Heart left ventricle (tissue), 16 donors: Measurements from ENCODE around the gene ITGA2. TPM values are rescaled to one million over a fixed set of nuclear protein-coding genes. Genes with fewer than 3 reads are reported as not detected.
"Not testable (repeated sequence)": the region's sequence is repeated elsewhere in the genome, so short reads cannot be mapped to it uniquely, and the experiment has no call there.

ENCODE experiments used
- ATAC-seq, 4 donors: fragments of 200-7000 bp; cut with Tn5 transposase; one replicate each; pipeline ENCODE4 v1.9.1; 2020 to 2022; ENCODE audit warnings: moderate library complexity in 4 of 4, mild to moderate bottlenecking in 3 of 4, moderate number of reproducible peaks in 1 of 4
- DNase-seq, 5 donors: peaks; one replicate each; pipeline ENCODE4 v3.0.0-alpha.2; 2020
- H3K27ac ChIP-seq, 12 donors: fragments of 200-600 bp; sonication (generic) in 4 of 12; one replicate each; pipeline versions ENCODE4 v1.5.0 to v1.8.0; 2016 to 2022; ENCODE audit warnings: mild to moderate bottlenecking in 2 of 12
- H3K27me3 ChIP-seq, 9 donors: fragments of 200-600 bp; sonication (generic) in 2 of 9; one replicate each; pipeline versions ENCODE4 v1.5.1 to v1.8.0; 2016 to 2022; ENCODE audit warnings: mild to moderate bottlenecking in 3 of 9
- H3K36me3 ChIP-seq, 9 donors: fragments of 200-600 bp; sonication (generic) in 2 of 9; one replicate each; pipeline versions ENCODE4 v1.5.0 to v1.8.0; 2018 to 2022; ENCODE audit warnings: mild to moderate bottlenecking in 2 of 9
- H3K4me1 ChIP-seq, 12 donors: fragments of 200-600 bp; sonication (generic) in 4 of 12; one replicate each; pipeline versions ENCODE4 v1.5.0 to v1.8.0; 2016 to 2022; ENCODE audit warnings: mild to moderate bottlenecking in 3 of 12
- H3K4me3 ChIP-seq, 12 donors: fragments of 200-600 bp; sonication (generic) in 4 of 12; one replicate each; pipeline versions ENCODE4 v1.5.0 to v1.8.0; 2017 to 2022; ENCODE audit warnings: mild to moderate bottlenecking in 9 of 12, moderate library complexity in 4 of 12
- H3K9me3 ChIP-seq, 12 donors: fragments of 200-600 bp; sonication (generic) in 4 of 12; one replicate each; pipeline versions ENCODE4 v1.5.0 to v1.8.0; 2016 to 2022; ENCODE audit warnings: mild to moderate bottlenecking in 1 of 12
- POLR2A ChIP-seq, 2 donors: fragments of 450-650 bp; IDR thresholded peaks; one replicate each; pipeline ENCODE4 v1.6.1; 2017; ENCODE audit warnings: antibody characterized with exemption in 2 of 2, mild to moderate bottlenecking in 2 of 2, moderate library complexity in 2 of 2
- WGBS, 4 donors: extraction: QIAGEN DNeasy Blood & Tissue Kit in 2 of 4; methylation state at CpG; one replicate each; pipeline versions ENCODE4 v1.1.5 to v1.1.7; 2013 to 2018; 5-methylcytosine and 5-hydroxymethylcytosine counted together
- intact Hi-C, 10 donors: fragments of 100-400 bp; cut with DNase I; formaldehyde crosslinking; loops; one replicate each; pipeline versions ENCODE4 v1.11.1 to v1.14.2; 2022
- polyA plus RNA-seq, 2 donors: library from polyadenylated mRNA; stranded (reverse); fragments of 200-250 nt; gene quantifications; one replicate each; pipeline ENCODE4 v1.2.3, GENCODE V29; 2013
- total RNA-seq, 9 donors: library from RNA; depleted of rRNA in 2 of 9; stranded (reverse); fragments of >200 nt in 2 of 9; fragmentation: NEBNext Ultra II Directional in 3 of 9; extraction: Animal tissue kit (Norgen Biotek cat#: 25700) in 3 of 9; gene quantifications; one replicate each; pipeline versions ENCODE4 v1.1.0 to v1.2.4, GENCODE V29; 2016 to 2023
- TF ChIP-seq, protein P1 (sequence below), 12 donors: fragments of 200-600 bp; sonication (generic) in 4 of 12; IDR thresholded peaks; one replicate each; pipeline versions ENCODE4 v1.5.0 to v1.8.0; 2018 to 2022; ENCODE audit warnings: antibody characterized with exemption in 12 of 12, mild to moderate bottlenecking in 5 of 12
- donor health status: ischemic (EF 13 %, LVEDD 7.1; RV severe dilation, severe dysfunction).
- donor health status: healthy with polysubstance abuse.
- donor health status: DM: no; HTN: yes; CAD: no.
- donor health status: DM: no; HTN: no; CAD: no.
- donor health status: ischemic (EF 25% LVEDD 6.9; RV normal size, moderate dysfunction).
- donor health status: ischemic (EF 25% LVEDD 5.7; RV mildly dilated, moderate dysfunction).
- donor health status: healthy.
- donor health status: DM: yes; HTN: yes; CAD: no.
- donor health status: ischemic (EF 35%, LVEDD 5.7; RV mildly dilated, moderate dysfunction).
- donor health status: nonischemic (EF 11% LVEDD 7.7; RV severe dilation, severe dysfunction).
- donor health status: DM: yes; HTN: yes; CAD: no.
- donor health status: PGD.
- donor health status: ischemic (EF 29% LVEDD 5.4; RV normal size, mild dysfunction).
- donor health status: nonischemic (EF 23%, LVEDD 6.1; RV moderate dilation, normal function).

ITGA2 gene
- total and polyA plus RNA-seq, 11 donors = 0.23 to 10.7 (median 1.00) TPM

DNA sequence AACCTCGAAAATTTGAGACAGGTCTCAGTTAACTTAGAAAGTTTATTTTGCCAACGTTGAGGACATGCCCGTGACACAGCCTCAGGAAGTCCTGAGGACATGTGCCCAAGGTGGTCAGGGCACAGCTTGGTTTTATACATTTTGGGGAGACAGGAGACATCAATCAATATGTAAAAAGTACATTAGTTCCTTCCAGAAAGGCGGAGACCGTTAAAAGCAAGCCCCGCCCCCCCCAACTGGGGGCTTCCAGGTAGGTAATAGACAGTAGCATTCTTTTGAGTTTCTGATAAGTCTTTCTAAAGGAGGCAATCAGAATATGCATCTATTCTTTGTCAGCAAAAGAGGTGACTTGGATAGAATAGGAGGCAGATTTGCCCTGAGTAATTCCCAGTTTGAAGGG is 121.0 kb downstream of the ITGA2 start:
- Histone ChIP-seq H3K9me3 (no peaks in the 10 kb centered on the region), H3K4me1 (peaks cover 0 to 29% (median 16%) of the 10 kb centered on the region in 12 donors), H3K27ac (peak overlapping the region; percentile 11 to 87 (median 83)), H3K4me3 (peak overlapping the region; percentile 69 to 91 (median 78)), H3K27me3 (no peaks in the 10 kb centered on the region), H3K36me3 (peaks cover 0 to 19% (median 6%) of the 10 kb centered on the region in 9 donors)
- 25 to 36% (median 32%) methylated on average over 6 of the region's 6 CpGs for WGBS, 4 donors
- ATAC-seq (peak in 2 of 4 donors; percentile 1 to 9), DNase-seq (no peak)
- intact Hi-C loops = no loop called here
- TF ChIP-seq, protein P1, sequence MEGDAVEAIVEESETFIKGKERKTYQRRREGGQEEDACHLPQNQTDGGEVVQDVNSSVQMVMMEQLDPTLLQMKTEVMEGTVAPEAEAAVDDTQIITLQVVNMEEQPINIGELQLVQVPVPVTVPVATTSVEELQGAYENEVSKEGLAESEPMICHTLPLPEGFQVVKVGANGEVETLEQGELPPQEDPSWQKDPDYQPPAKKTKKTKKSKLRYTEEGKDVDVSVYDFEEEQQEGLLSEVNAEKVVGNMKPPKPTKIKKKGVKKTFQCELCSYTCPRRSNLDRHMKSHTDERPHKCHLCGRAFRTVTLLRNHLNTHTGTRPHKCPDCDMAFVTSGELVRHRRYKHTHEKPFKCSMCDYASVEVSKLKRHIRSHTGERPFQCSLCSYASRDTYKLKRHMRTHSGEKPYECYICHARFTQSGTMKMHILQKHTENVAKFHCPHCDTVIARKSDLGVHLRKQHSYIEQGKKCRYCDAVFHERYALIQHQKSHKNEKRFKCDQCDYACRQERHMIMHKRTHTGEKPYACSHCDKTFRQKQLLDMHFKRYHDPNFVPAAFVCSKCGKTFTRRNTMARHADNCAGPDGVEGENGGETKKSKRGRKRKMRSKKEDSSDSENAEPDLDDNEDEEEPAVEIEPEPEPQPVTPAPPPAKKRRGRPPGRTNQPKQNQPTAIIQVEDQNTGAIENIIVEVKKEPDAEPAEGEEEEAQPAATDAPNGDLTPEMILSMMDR (IDR thresholded peaks at IDR 0.05) = no peak
- TF ChIP-seq POLR2A (IDR thresholded peaks at IDR 0.05) = no peak

DNA sequence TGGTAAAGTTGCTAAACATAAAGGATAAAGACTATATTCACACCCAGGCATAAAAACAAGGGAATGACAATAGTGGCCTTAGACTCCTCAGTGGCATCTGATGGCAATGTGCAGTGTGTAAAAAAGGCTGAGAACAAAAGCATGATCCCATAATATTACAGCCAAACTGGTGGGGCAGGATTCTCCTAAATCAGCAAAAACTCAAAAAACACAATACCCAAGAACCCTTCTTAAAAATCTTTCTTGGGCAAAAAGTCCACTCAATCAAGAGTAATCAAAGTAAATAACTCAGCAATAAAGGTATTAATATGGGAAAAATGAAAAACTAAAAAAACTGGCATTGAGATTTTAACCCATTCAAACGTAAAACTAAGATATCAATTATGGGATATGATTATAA is 122.0 kb downstream of the ITGA2 start:
- no peak for ATAC-seq
- Histone ChIP-seq H3K9me3 (no peaks in the 10 kb centered on the region), H3K4me1 (peaks cover 0 to 29% (median 15%) of the 10 kb centered on the region in 12 donors), H3K4me3 (no peak overlapping the region), H3K36me3 (peaks cover 0 to 14% (median 6%) of the 10 kb centered on the region in 9 donors), H3K27me3 (no peaks in the 10 kb centered on the region), H3K27ac (no peak overlapping the region)
- TF ChIP-seq POLR2A (IDR thresholded peaks at IDR 0.05) = no peak
- TF ChIP-seq, protein P1 (IDR thresholded peaks at IDR 0.05) = no peak
- intact Hi-C loops = no loop called here
- no peak for DNase-seq
- WGBS, 4 donors = 93 to 99% (median 96%) methylated on average over 1 of the region's 1 CpG

DNA sequence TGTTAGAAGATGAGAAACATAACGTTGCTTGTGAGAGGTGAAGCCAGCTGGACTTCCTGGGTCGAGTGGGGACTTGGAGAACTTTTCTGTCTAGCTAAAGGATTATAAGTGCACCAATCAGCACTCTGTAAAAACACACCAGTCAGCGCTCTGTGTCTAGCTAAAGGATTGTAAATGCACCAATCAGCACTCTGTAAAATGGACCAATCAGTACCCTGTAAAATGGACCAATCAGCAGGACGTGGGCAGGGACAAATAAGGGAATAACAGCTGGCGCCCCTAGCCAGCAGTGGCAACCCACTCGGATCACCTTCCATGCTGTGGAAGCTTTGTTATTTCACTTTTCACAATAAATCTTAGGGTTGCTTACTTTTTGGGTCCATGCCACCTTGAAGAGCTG is 123.2 kb downstream of the ITGA2 start:
- DNase-seq, H3K4me3 ChIP-seq, H3K9me3 ChIP-seq, H3K27ac ChIP-seq, H3K27me3 ChIP-seq, intact Hi-C loops, H3K36me3 ChIP-seq, ATAC-seq: not testable (repeated sequence)
- 93 to 95% (median 94%) methylated on average over 6 of the region's 6 CpGs for WGBS, 4 donors
- peaks cover 0 to 29% (median 15%) of the 10 kb centered on the region in 12 donors for H3K4me1 ChIP-seq

DNA sequence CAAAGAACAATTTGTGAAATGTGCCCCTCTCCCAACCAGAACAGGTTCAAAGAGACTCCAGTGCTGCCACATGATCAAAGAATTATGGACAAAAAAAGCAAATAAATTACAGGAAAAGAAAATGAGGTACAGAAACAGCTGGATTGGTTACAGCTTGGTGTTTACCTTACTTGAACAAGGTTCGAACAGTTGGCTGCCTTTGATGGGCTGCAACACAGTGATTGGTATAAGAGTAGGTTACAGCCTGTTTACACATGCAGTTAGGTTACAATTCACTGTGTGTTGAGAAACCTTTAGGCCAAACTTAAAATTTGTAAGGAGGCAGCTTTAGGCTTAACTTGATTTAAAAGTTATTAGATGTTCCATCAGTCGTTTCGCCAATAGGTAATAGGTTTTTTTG is 123.8 kb downstream of the ITGA2 start:
- H3K4me1 ChIP-seq = peaks cover 0 to 25% (median 11%) of the 10 kb centered on the region in 12 donors
- DNase-seq = no peak
- 93 to 97% (median 93%) methylated on average over 3 of the region's 3 CpGs for WGBS, 4 donors
- H3K27ac ChIP-seq = no peak overlapping the region
- TF ChIP-seq, protein P1 (IDR thresholded peaks at IDR 0.05) = no peak
- TF ChIP-seq POLR2A (IDR thresholded peaks at IDR 0.05) = no peak
- intact Hi-C loops = no loop called here
- ATAC-seq = no peak
- H3K9me3 ChIP-seq = no peaks in the 10 kb centered on the region
- peaks cover 0 to 2% (median 0%) of the 10 kb centered on the region in 9 donors for H3K36me3 ChIP-seq
- H3K4me3 ChIP-seq = no peak overlapping the region
- H3K27me3 ChIP-seq = no peaks in the 10 kb centered on the region

DNA sequence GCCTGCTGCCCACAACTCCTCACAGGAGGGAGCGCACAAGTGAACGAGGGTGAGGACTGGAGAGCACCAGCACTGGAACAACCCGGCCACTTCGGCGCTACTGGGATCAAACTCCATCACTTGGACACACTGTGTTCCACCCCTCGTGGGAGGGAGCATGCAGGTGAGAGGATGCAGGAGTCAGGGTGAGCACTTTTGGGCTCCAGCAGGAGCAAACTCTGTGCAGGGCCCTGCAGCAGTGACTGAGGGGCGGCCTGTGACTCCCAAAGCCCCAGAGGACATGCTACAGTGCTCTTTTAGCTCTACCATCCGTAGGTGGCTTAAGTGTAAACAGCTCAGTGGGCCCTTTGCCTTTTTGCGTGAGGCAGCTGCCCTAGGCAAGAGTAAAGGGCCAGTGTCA is 124.8 kb downstream of the ITGA2 start:
- TF ChIP-seq, protein P1 (IDR thresholded peaks at IDR 0.05) = no peak
- no peak for TF ChIP-seq POLR2A (IDR thresholded peaks at IDR 0.05)
- no peak for DNase-seq
- H3K36me3 ChIP-seq = peaks cover 0 to 2% (median 0%) of the 10 kb centered on the region in 9 donors
- no peak overlapping the region for H3K27ac ChIP-seq
- no peak for ATAC-seq
- H3K27me3 ChIP-seq = no peaks in the 10 kb centered on the region
- intact Hi-C loops = no loop called here
- 87 to 91% (median 88%) methylated on average over 7 to 9 of the region's 9 CpGs for WGBS, 4 donors
- H3K4me1 ChIP-seq = peaks cover 0 to 14% (median 6%) of the 10 kb centered on the region in 12 donors
- no peak overlapping the region for H3K4me3 ChIP-seq
- H3K9me3 ChIP-seq = no peaks in the 10 kb centered on the region
